Upper lobe of left lung (tissue), 6 donors: ENCODE measurements around the gene APAF1. TPM values are rescaled to one million over a fixed set of nuclear protein-coding genes. Genes with fewer than 3 reads are reported as not detected.
A peak's percentile ranks its signal among the peaks of the same experiment; 100 is the strongest.

ENCODE experiments used
- ATAC-seq, 2 donors: fragments of 200-7000 bp; cut with Tn5 transposase; one replicate each; pipeline ENCODE4 v1.9.1; 2022; ENCODE audit warnings: mild to moderate bottlenecking in 2 of 2, moderate library complexity in 2 of 2; ENCODE audit not compliant: low FRiP score in 2 of 2
- DNase-seq, 2 donors: peaks; one replicate each; pipeline ENCODE4 v3.0.0-alpha.2; 2019 to 2020
- H3K27ac ChIP-seq, 4 donors: fragments of 200-600 bp; sonication (generic); one replicate each; pipeline ENCODE4 v1.5.1; 2016 to 2019
- H3K27me3 ChIP-seq, 4 donors: fragments of 200-600 bp; sonication (generic); one replicate each; pipeline ENCODE4 v1.5.1; 2017 to 2019
- H3K36me3 ChIP-seq, 4 donors: fragments of 200-600 bp; sonication (generic); one replicate each; pipeline ENCODE4 v1.5.1; 2016 to 2019
- H3K4me1 ChIP-seq, 4 donors: fragments of 200-600 bp; sonication (generic); one replicate each; pipeline ENCODE4 v1.5.1; 2018 to 2019
- H3K4me3 ChIP-seq, 4 donors: fragments of 200-600 bp; sonication (generic); one replicate each; pipeline ENCODE4 v1.5.1; 2017 to 2019; ENCODE audit warnings: mild to moderate bottlenecking in 2 of 4, moderate library complexity in 1 of 4
- H3K9me3 ChIP-seq, 4 donors: fragments of 200-600 bp; sonication (generic); one replicate each; pipeline ENCODE4 v1.5.1; 2018 to 2019
- EP300 ChIP-seq, 4 donors: sonication (generic); formaldehyde crosslinking; IDR thresholded peaks; one replicate each; pipeline ENCODE4 v1.5.1; 2017; ENCODE audit warnings: antibody characterized with exemption in 4 of 4, control low read depth in 2 of 4
- POLR2A ChIP-seq, 4 donors: fragments of 450-650 bp; IDR thresholded peaks; one replicate each; pipeline ENCODE4 v1.5.1; 2016 to 2017; ENCODE audit warnings: antibody characterized with exemption in 4 of 4, mild to moderate bottlenecking in 2 of 4
- POLR2AphosphoS5 ChIP-seq, 2 donors: sonication (generic); formaldehyde crosslinking; IDR thresholded peaks; one replicate each; pipeline ENCODE4 v1.5.1; 2017; ENCODE audit warnings: antibody characterized with exemption in 2 of 2
- WGBS, 2 donors: methylation state at CpG; one replicate each; pipeline ENCODE4 v1.1.5; 2017 to 2018; 5-methylcytosine and 5-hydroxymethylcytosine counted together
- total RNA-seq, 6 donors: library from RNA; depleted of rRNA in 4 of 6; stranded (reverse); fragments of >200 nt in 4 of 6; gene quantifications; one replicate each; pipeline versions ENCODE4 v1.1.0 to v1.2.1, GENCODE V29; 2016 to 2021
- TF ChIP-seq, protein P1 (sequence below), 6 experiments: fragments of 450-650 bp in 4 of 6; fragments of 200-600 bp in 2 of 6; sonication (generic) in 2 of 6; IDR thresholded peaks; one replicate each; pipeline ENCODE4 v1.5.1; 2016 to 2019; ENCODE audit warnings: antibody characterized with exemption in 6 of 6
- donor health status: DM: no; HTN: no; CAD: no; lungs with moderate emphysema.
- donor health status: DM: no; HTN: yes; CAD: no; lungs with severe emphysema.

Gene APAF1
- total RNA-seq, 6 donors from 2014 or later: 11.1 to 25.9 (median 17.7) TPM

DNA sequence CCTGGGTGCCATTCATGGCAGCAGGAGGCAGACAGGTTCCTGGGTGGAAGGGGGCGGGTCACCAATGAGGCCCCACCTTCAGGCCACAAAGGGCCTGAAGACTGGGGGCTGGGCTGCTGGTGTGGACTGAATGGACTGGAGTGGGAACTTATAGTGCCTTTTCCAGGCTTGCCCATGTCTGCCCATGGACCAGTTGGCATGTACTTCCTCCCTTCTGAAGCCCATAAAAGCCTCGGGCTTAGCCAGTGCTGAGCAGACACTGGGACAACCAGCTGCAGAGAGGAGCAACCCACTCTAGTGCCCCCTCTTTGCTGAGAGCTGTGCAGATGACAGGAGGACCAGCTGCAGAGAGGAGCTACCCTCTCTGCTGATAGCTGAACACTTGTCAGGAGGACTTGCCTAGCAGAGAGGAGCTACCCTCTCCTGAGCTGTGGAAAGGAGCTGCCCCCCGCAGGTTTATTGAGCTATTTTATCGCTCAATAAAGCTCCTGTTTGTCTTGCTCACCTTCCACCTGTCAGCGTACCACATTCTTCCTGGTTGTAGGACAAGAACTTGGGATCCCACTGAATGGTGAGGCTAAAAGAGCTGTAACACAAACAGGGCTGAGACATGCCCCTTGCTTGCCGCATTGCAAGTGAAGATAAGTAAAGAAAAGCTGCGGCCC is 34.0 kb downstream of the APAF1 start:
- Histone ChIP-seq H3K4me3 (no peak overlapping the region), H3K27ac (no peak overlapping the region), H3K4me1 (no peaks in the 10 kb centered on the region), H3K36me3 (peaks cover 29 to 85% (median 57%) of the 10 kb centered on the region in 4 donors), H3K9me3 (no peaks in the 10 kb centered on the region), H3K27me3 (no peaks in the 10 kb centered on the region)
- 93 to 98% methylated on average over 5 to 7 of the region's 7 CpGs for WGBS, 2 donors
- DNase-seq (no peak), ATAC-seq (no peak)
- no peak for TF ChIP-seq POLR2A (IDR thresholded peaks at IDR 0.05)
- TF ChIP-seq, protein P1, sequence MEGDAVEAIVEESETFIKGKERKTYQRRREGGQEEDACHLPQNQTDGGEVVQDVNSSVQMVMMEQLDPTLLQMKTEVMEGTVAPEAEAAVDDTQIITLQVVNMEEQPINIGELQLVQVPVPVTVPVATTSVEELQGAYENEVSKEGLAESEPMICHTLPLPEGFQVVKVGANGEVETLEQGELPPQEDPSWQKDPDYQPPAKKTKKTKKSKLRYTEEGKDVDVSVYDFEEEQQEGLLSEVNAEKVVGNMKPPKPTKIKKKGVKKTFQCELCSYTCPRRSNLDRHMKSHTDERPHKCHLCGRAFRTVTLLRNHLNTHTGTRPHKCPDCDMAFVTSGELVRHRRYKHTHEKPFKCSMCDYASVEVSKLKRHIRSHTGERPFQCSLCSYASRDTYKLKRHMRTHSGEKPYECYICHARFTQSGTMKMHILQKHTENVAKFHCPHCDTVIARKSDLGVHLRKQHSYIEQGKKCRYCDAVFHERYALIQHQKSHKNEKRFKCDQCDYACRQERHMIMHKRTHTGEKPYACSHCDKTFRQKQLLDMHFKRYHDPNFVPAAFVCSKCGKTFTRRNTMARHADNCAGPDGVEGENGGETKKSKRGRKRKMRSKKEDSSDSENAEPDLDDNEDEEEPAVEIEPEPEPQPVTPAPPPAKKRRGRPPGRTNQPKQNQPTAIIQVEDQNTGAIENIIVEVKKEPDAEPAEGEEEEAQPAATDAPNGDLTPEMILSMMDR (IDR thresholded peaks at IDR 0.05): no peak
- no peak for TF ChIP-seq EP300 (IDR thresholded peaks at IDR 0.05)
- TF ChIP-seq POLR2AphosphoS5 (IDR thresholded peaks at IDR 0.05): no peak

DNA sequence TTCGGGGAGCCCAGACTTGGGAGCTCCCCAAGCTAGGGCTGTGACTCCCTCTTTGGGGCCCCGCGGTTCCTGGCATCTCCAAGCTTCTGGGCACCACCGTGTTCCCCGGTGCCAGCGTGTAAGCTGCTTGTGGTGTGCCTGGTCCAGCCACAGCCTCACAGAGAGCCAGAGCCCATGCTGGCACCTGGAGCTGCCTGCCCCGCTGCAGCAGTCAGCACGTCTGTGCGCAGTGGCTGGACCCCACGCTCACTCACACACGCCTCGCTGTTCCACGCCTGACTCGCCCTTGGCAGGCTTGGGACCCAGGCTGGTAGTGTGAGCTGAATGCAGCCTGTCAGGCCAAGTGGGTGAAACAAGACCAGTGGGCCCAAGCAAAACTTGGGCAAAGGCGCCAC is 34.5 kb downstream of the APAF1 start:
- peak in 1 of 2 donors; percentile 57 for ATAC-seq
- 96 to 99% methylated on average over 10 to 15 of the region's 15 CpGs for WGBS, 2 donors
- no peaks in the 10 kb centered on the region for H3K27me3 ChIP-seq
- H3K9me3 ChIP-seq: no peaks in the 10 kb centered on the region
- peaks cover 29 to 86% (median 58%) of the 10 kb centered on the region in 4 donors for H3K36me3 ChIP-seq
- TF ChIP-seq POLR2AphosphoS5 (IDR thresholded peaks at IDR 0.05): no peak
- TF ChIP-seq, protein P1 (IDR thresholded peaks at IDR 0.05): no peak
- TF ChIP-seq POLR2A (IDR thresholded peaks at IDR 0.05): no peak
- no peak for TF ChIP-seq EP300 (IDR thresholded peaks at IDR 0.05)
- no peak overlapping the region for H3K27ac ChIP-seq
- H3K4me3 ChIP-seq: no peak overlapping the region
- H3K4me1 ChIP-seq: no peaks in the 10 kb centered on the region
- peak in 1 of 2 donors; percentile 52 for DNase-seq

DNA sequence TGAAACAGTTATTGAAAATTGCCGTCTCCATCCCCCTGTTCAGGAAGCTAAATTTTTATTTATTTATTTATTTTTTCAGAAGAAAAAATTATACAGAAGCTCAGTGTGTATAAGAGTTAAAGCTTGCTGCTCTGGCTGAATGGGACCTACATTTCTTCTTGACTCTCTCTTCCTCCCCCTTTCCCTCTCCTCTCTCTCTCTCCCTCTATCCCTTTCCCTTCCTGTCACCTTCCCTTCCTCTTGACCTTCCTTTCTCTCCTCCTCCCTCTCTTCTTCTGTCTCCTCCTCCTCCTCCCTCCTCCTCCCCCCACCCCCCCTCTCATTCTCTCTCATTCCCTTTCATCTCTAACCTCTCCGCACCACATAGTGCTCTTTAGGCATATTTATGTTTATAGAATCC is 39.1 kb downstream of the APAF1 start:
- Histone ChIP-seq H3K27me3 (no peaks in the 10 kb centered on the region), H3K36me3 (peaks cover 29 to 98% (median 60%) of the 10 kb centered on the region in 4 donors), H3K4me3 (no peak overlapping the region), H3K9me3 (no peaks in the 10 kb centered on the region), H3K27ac (no peak overlapping the region), H3K4me1 (no peaks in the 10 kb centered on the region)
- 91 to 94% methylated on average over 2 of the region's 2 CpGs for WGBS, 2 donors
- no peak for DNase-seq
- no peak for TF ChIP-seq POLR2AphosphoS5 (IDR thresholded peaks at IDR 0.05)
- TF ChIP-seq, protein P1 (IDR thresholded peaks at IDR 0.05): no peak
- TF ChIP-seq EP300 (IDR thresholded peaks at IDR 0.05): no peak
- TF ChIP-seq POLR2A (IDR thresholded peaks at IDR 0.05): no peak
- no peak for ATAC-seq

DNA sequence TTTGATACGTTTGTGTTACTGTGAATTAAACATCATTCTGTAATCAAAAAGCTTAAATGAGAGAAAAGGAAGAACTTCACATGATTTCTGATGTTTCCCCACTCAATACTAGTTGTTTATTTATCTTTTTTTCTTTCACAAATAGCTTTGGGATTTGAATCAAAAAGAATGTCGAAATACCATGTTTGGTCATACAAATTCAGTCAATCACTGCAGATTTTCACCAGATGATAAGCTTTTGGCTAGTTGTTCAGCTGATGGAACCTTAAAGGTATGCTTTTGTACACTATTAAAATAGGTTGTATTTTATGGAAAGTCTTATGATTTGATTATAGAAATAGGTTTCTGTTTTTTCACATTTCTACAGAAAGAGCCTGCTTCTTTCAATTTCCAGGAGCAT is 41.5 kb downstream of the APAF1 start:
- H3K9me3 ChIP-seq: no peaks in the 10 kb centered on the region
- peaks cover 21 to 86% (median 40%) of the 10 kb centered on the region in 4 donors for H3K36me3 ChIP-seq
- DNase-seq (no peak), ATAC-seq (no peak)
- WGBS, 2 donors: 84 to 85% methylated on average over 2 of the region's 2 CpGs
- H3K27me3 ChIP-seq: no peaks in the 10 kb centered on the region
- no peak overlapping the region for H3K4me3 ChIP-seq
- no peak for TF ChIP-seq POLR2A (IDR thresholded peaks at IDR 0.05)
- TF ChIP-seq, protein P1 (IDR thresholded peaks at IDR 0.05): no peak
- TF ChIP-seq EP300 (IDR thresholded peaks at IDR 0.05): no peak
- no peak for TF ChIP-seq POLR2AphosphoS5 (IDR thresholded peaks at IDR 0.05)
- H3K4me1 ChIP-seq: peaks cover 0 to 4% (median 0%) of the 10 kb centered on the region in 4 donors
- no peak overlapping the region for H3K27ac ChIP-seq

DNA sequence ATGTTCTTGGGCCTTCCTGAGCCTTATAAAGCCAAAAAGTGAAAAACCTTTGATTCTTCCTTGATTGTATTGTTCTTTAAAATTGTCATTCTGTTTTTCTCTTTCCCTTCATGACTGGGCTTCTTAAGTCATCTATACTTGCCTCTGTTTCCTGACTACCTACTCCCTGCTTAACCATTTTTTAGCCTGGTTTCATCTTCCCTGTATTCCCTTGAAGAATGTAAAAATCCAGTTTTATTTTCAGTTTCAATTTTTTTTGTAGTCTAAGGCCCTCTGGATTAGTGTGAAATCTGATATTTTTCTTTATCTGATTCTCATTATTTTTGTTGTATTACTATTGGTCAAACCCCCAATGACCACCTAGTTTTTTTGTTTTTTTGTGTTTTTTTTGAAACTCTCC is 46.3 kb downstream of the APAF1 start:
- no peak overlapping the region for H3K27ac ChIP-seq
- no peak overlapping the region for H3K4me3 ChIP-seq
- no peaks in the 10 kb centered on the region for H3K27me3 ChIP-seq
- no peak for DNase-seq
- H3K9me3 ChIP-seq: no peaks in the 10 kb centered on the region
- ATAC-seq: no peak
- H3K36me3 ChIP-seq: peaks cover 3 to 53% (median 9%) of the 10 kb centered on the region in 4 donors
- H3K4me1 ChIP-seq: peaks cover 0 to 5% (median 0%) of the 10 kb centered on the region in 4 donors
- TF ChIP-seq EP300 (IDR thresholded peaks at IDR 0.05) (no peak), POLR2AphosphoS5 (IDR thresholded peaks at IDR 0.05) (no peak), POLR2A (IDR thresholded peaks at IDR 0.05) (no peak)
- TF ChIP-seq, protein P1 (IDR thresholded peaks at IDR 0.05): no peak
